Kasumi-1 (cell line): ENCODE results near the gene DNAH3.
"Not testable (repeated sequence)": the region's sequence is repeated elsewhere in the genome, so short reads cannot be mapped to it uniquely, and the experiment has no call there.

Experiments
- DNase-seq, 2 experiments: peaks; one replicate each; lab custom pipeline; 2025; lab: John Stamatoyannopoulos, UW

DNAH3 gene

GRCh38 chr16:21150375-21151001 is at the start of gene DNAH3:
Gene DNAH3 (minus strand): TSS chr16:21150846. CDS start chr16:21150319, 527 bp downstream.
- peak; percentile 8 to 23 for DNase-seq

- DNase-seq: no peak
Observed at GRCh38 chr16:21199607-21200218, 49.1 kb upstream of the DNAH3 start.

GRCh38 chr16:21197621-21198020 is 47.0 kb upstream of the DNAH3 start:
- no peak for DNase-seq

- peak; percentile 8 to 40 for DNase-seq
Observed at GRCh38 chr16:21197112-21197511, 46.5 kb upstream of the DNAH3 start.

GRCh38 chr16:21195330-21195729 is 44.7 kb upstream of the DNAH3 start:
- not testable (repeated sequence) for DNase-seq

- no peak for DNase-seq
Observed at GRCh38 chr16:21194771-21195301, 44.2 kb upstream of the DNAH3 start.

- DNase-seq: no peak
Observed at GRCh38 chr16:21192991-21193390, 42.3 kb upstream of the DNAH3 start.

- DNase-seq: no peak
Observed at GRCh38 chr16:21190599-21190998, 40.0 kb upstream of the DNAH3 start.

GRCh38 chr16:21190013-21190412 is 39.4 kb upstream of the DNAH3 start:
- DNase-seq: no peak

GRCh38 chr16:21189311-21189710 is 38.7 kb upstream of the DNAH3 start:
- DNase-seq: no peak

- no peak for DNase-seq
Observed at GRCh38 chr16:21186326-21186691, 35.7 kb upstream of the DNAH3 start.

GRCh38 chr16:21185659-21186325 is 35.1 kb upstream of the DNAH3 start:
- no peak for DNase-seq

GRCh38 chr16:21184834-21185233 is 34.2 kb upstream of the DNAH3 start:
- no peak for DNase-seq

GRCh38 chr16:21183995-21184394 is 33.3 kb upstream of the DNAH3 start:
- no peak for DNase-seq

GRCh38 chr16:21179983-21180365 is 29.3 kb upstream of the DNAH3 start:
- DNase-seq: no peak

GRCh38 chr16:21179126-21179982 is 28.7 kb upstream of the DNAH3 start:
- DNase-seq: no peak

GRCh38 chr16:21175397-21175796 is 24.8 kb upstream of the DNAH3 start:
- DNase-seq: no peak

GRCh38 chr16:21172650-21173049 is 22.0 kb upstream of the DNAH3 start:
- DNase-seq: no peak

- DNase-seq: not testable (repeated sequence)
Observed at GRCh38 chr16:21170116-21170515, 19.5 kb upstream of the DNAH3 start.

- DNase-seq: no peak
Observed at GRCh38 chr16:21169249-21169981, 18.8 kb upstream of the DNAH3 start.

- DNase-seq: no peak
Observed at GRCh38 chr16:21167929-21168602, 17.4 kb upstream of the DNAH3 start.
